GM21381 (cell line): Measurements from ENCODE around the gene HES1.
"Not testable (repeated sequence)": the region's sequence is repeated elsewhere in the genome, so short reads cannot be mapped to it uniquely, and the experiment has no call there.

ENCODE experiments used
- ATAC-seq: cut with Tn5 transposase; IDR thresholded peaks from one replicate; pipeline ENCODE4 v1.9.1; 2021; ENCODE audit warnings: mild to moderate bottlenecking, moderate library complexity; ENCODE audit not compliant: unreplicated experiment

The HES1 gene, protein sequence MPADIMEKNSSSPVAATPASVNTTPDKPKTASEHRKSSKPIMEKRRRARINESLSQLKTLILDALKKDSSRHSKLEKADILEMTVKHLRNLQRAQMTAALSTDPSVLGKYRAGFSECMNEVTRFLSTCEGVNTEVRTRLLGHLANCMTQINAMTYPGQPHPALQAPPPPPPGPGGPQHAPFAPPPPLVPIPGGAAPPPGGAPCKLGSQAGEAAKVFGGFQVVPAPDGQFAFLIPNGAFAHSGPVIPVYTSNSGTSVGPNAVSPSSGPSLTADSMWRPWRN

DNA sequence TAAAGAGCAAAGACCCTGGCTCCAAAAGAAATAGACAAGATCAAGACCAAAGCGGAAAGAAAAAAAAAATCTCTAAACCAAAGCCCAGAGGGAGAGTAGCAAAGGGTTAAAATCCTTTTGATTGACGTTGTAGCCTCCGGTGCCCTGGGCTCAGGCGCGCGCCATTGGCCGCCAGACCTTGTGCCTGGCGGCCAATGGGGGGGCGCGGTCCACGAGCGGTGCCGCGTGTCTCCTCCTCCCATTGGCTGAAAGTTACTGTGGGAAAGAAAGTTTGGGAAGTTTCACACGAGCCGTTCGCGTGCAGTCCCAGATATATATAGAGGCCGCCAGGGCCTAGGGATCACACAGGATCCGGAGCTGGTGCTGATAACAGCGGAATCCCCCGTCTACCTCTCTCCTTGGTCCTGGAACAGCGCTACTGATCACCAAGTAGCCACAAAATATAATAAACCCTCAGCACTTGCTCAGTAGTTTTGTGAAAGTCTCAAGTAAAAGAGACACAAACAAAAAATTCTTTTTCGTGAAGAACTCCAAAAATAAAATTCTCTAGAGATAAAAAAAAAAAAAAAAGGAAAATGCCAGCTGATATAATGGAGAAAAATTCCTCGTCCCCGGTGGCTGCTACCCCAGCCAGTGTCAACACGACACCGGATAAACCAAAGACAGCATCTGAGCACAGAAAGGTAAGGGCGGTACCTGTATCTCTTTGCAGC, at the start of gene HES1:
HES1 (plus strand) TSS at position 343 of the 713 bp plus-strand sequence; CDS start at position 576, 233 bp downstream.
- peak; percentile 19 for ATAC-seq

DNA sequence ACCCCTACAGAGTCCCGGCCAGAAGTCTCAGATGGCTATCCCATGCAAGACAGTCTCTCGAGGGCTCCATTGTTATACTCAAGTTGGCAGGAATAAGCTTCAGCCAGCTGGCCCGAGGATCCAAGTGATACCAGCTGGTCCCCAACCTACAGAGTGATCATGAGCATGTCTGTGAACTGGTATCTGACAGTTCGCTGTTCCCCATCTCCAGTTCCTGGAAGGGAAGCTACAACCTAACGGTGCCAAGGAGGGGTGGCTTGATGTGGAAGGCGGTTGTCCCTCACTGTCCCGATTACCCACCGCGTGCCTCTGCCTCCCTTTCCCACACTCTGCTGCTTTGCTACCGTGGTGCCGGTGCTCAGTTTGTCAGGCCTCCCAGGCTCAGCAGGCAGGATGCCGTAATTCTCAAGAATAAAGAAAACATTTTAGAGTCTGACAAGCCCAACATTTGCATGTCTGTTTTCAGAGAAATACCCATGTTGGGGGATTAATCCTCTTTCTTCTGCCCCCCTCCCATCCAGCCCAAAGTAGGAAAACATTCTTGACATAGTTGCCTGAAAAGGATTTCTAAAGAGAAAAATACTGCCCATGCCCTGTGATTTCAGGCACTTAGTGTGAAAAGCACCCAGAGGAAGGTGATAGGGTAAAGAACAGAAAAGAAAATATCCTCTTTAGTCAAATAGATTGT, 49.4 kb upstream of the HES1 start:
- no peak for ATAC-seq

DNA sequence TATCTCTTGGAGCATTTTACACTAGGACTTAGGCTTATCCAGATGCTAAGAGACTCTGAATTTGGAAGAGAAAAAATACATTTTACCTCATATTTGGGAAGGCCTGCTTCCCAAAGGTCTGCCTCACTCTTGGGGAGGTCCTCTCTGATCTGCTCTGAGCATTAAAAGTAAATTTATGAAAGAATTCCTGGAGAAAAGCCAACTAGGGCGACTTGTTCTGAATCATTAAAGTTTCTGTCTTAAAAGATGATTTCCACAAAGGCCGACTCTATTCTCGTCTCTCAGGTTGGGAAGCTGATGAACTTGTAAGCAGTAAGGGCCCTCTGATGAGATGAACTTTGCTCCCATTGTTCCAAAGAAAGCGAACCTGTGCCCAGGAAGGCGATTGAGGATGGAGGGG, 48.7 kb upstream of the HES1 start:
- no peak for ATAC-seq

DNA sequence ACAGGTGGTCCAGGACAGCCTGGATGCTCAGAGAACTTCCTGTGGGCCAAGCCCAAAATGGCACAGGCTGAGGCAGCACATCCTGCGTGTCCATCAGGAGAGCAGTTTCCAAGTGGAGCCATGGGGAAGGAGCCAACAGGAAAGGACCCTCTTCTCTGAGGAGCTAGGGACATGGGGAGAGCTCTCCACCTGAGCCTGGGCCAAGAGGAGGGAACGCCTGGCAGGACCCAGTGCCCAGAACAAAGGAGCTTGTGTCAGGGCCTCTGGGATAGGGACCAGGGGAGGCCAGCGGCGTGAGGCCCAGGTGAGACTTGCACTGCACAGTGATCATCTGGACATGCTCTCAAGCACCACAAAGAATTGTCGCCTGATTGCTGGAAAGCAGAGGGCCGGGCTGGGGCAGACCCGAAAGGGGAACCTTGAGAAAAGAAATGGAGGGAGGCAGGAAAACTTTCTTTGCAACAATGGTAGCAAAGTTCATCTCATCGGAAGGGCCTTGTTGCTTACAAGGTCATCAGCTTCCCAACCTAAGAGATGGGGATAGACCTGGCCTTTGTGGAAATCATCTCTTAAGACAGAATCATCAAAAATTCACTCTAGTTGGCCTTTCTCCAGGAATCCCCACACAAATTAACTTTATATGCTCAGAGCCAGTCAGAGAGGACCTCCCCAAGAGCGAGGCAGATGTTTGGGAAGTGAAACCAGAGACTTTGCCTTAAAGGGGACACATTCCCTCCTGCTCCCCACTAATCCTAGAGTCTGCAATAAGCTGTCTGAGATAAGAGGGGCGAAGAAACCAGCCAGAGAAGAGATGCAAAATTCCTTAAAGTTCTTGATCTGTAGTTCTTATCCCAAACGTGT, 47.7 kb upstream of the HES1 start:
- no peak for ATAC-seq

DNA sequence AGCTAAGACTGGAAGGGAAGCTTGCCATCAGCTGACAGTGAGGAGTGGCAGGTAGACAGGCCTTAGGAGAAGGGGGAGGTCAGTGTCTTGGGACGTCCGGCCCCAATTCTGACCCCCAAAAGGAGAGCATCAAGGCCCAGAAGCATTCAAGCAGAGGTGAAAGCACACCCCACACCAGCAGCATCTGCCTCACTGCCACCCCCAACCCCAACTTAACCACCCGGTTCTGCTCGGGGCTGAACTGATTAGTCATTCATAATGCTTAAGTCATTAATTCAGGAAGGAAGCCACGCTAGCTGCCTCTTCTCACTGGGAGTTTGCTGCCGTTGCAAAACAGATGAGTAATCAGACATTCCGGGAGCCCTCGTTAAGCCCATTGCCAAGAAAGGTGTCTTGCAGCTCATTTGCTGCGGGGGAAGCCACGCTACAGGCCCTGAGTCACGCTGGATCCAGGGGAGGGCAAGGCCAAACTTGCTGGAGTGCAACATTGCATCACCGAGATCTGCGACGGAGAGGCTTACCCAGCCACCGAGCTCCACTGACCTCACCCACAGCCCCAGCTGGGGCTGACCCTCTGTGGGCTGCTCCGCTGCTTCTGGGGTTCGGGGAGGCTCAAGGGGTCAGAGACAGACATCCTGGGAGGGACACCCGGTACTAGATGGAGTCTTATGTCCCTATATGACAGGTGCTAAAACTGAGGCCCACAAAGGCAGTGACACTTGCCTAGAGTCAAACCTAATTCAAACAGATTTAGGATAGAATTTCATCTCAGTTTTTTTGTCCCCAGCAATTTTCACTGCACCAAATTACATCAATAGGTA, 46.4 kb upstream of the HES1 start:
- ATAC-seq, result no peak

DNA sequence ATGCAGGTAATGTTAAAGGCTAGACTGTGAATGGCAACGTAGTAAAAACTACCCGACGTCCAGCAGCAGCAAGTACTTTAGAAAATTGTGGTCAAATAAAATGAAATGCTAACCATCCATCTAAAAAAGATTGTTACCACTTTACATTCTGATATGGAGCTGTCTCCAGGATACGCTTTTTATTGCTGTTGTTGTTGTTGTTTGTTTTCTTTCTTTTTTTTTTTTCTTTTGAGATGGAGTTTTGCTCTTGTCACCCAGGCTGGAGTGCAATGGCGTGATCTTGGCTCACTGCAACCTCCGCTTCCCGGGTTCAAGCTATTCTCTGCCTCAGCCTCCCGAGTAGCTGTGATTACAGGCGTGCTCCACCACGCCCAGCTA, 45.8 kb upstream of the HES1 start:
- not testable (repeated sequence) for ATAC-seq

DNA sequence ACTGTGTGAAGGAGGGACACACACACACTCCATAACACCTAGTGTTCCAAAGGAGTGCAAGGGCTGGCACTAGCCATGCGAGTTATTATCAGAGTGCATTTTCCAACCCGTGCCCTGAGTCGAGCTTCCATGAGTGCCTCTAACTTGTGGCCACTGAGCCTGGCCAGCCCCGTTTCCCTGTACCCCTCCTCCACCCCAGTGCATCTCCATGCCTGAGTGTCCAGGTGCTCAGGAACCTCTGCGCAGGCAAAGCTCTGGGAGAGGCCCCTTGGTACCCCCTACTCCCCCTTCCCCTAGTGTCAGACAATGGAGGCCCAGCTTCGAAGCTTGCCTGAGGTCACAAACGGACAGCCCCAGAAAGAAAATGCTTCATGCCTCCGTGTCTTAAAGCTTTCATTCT, 45.2 kb upstream of the HES1 start:
- ATAC-seq, result no peak

DNA sequence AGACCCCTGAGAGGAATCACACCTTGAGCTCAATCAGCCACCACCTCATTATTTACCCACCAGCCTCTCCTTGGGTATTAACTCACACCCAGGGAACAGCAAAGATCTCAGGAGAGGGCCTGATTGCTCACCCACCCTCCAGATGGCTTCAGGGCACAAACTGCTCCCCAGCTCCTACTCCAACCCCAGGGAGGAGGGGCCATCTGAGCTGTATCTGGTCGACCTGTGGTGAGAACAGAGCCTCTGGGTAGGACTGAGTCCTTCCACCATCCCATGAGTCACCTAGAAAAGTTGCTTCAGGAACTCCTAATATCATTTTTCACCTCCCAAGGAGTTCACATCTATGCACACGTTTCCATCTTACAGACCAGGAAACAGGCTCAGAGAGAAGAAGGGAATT, 44.8 kb upstream of the HES1 start:
- ATAC-seq, result no peak

DNA sequence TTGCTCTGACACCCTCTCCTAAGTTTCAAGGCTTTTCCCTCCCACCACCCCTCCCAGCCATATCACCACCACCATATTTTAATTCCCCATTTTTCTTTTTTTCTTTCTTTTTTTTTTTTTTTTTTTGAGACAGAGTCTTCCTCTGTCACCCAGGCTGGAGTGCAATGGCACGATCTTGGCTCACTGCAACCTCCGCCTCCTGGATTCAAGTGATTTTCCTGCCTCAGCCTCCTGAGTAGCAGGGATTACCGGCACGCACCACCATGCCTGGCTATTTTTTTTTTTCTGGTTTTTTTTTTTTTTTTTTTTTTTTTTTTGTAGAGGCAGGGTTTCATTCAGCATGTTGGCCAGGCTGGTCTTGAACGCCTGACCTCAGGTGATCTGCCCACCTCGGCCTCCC, 44.1 kb upstream of the HES1 start:
- not testable (repeated sequence) for ATAC-seq

DNA sequence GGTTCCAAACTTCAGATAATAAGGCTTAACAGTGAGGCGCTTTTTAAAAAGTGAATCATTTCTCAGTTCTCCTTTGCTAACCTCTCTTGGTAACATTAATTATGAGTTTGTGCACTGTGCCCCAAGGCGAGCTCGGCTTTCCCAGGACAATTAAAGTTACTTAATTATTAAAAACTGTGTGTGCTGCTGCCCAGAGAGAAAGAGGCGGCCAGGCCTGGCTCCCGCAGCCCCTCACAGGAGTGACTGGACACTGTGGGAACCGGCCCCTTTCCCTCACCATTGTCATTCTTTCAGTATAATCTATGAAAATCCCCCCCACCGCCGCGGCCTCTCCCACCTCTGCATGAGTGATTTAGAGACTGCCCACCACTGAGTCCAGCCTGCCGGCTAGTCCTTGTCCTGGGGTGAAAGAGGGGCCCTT, 43.1 kb upstream of the HES1 start:
- ATAC-seq, result no peak

DNA sequence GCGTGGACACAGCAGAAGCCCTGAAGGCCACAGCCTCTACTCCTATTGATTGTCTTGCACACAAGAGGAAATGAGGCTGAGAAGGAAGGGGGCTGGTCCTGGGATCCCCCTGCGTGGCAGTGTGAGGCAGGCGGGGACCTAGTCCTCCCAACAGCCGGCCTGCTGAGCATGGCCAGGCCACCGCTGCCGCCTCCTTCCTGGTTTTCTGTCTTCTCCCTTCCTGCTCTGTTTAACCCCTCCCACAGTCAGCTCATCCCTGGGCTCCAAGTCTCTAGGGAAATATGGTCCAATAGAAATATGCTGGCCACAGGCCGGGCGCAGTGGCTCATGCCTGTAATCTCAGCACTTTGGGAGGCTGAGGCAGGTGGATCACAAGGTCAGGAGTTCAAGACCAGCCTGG, 42.1 kb upstream of the HES1 start:
- ATAC-seq, result no peak

DNA sequence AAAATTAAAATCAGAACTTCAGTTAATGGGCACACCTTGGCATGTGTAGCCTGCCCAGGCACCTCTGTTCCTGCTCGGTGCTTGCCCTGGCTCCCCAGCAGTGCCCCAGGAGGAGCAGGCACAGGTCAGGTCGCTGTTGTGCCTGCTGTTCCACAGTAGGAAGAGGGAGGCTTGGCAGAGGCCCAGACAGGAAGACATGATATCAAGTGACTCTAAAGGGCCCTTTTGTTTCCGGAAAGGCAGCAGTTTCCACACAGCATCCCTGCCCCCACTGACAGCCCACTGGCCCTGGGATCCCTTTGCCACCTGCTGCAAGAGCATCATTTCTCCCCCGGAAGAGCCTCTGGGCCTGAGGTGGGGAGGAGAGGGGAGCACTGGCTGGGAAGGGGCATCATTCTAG, 40.5 kb upstream of the HES1 start:
- ATAC-seq, result no peak

DNA sequence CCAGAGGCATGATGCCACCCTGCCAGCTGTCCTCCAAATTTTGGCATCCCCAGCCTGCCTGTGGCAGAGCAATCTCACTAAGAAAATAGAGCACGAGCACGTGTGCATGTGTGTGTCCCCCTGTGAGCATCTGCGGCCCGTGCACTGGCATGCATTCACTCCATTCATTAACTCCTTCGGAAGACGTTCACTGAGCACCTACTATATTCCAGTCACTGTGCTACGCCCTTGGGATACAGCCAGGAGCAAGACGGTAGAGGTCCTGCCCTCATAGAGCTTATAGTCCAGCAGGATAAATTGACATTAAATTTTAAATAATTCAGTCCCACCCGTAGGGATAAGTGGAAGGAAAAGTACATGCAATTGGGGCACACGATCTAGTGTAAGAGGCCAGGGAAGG, 40.0 kb upstream of the HES1 start:
- ATAC-seq, result no peak

DNA sequence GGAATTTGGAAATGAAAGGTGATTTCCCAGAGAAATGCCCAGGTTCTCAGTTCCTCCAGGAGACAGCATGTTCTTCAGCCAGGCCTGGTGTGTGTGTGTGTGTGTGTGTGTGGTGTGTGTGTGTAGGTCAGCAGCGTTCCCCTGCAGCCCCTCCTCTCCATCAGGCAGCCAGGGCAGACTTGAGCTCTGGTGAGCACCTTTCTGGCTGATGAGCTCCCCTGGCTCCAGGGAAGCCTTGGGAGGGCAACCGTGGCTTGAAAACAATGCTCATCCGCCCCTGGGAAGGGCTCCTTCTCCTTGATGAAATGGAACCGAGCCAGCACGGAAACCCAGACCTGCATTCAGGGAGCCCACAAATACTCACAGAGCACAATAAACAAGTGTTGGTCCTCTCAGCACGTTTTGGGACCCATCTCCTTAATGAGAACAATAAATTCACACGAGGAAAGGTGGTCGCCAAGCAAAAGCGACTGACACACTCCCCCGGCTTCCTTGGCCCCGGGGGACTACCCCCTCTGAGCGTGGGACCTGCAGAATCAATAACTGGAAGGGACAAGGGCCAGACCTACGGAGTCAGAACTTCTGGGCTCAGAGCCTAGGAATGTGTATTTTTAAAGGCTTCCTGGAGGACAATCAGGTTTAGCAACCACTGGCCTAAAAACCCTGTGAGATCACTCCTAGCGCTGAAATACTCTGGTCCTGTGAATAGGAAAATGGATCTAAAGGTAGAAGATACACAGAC, 38.6 kb upstream of the HES1 start:
- no peak for ATAC-seq

DNA sequence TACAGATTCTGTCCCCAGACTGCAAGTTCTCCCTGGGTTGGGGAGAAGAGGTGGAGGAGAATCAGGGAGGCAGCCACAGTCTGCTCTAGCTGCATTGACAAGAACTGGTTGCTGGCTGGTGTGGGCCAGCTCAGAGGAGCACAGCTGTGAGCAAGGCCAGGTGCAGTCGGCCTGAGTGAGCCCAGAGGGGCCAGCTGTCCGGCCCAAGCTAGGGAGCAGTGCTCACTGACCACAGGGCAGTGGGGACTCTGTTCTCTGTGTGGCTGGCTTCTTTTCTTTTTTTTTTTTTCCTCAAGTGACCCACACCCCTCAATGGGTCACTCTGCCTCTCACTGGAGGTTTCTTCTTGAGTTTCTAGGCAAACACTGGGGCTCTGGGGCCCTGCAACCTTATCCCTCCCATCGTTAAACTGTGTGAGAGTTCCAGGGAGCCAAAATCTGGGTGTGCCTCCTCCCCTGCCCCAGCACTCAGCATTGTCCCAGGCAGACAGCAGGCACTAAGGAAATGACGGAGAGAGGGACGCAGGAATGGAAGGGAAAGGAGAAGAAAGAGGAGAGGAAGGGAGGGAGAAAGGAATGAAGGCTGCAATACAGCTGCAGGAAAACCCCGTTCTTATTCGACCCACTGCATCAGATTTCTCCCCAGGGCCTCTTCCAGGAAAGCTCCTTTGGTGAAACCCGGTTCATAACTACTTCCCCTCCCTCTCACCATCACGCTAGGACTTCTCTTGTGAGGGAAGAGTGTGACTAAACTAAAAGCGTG, 37.7 kb upstream of the HES1 start:
- ATAC-seq, result no peak

DNA sequence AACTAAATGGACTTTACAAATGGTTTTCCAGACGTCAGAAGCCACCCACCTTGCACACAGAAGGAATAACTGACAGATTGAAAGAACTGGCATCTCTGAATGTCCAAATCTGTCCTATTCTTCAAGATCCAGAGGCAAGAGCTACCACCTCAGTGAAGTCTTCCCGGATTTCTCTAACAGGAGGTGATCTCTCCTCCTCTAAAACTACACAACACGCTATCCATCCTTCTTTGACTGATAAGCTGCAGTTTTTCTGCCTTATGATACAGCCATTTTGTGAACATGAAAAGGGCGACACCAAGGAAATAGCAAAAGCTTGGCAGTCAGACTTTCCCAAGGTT, 37.1 kb upstream of the HES1 start:
- no peak for ATAC-seq

DNA sequence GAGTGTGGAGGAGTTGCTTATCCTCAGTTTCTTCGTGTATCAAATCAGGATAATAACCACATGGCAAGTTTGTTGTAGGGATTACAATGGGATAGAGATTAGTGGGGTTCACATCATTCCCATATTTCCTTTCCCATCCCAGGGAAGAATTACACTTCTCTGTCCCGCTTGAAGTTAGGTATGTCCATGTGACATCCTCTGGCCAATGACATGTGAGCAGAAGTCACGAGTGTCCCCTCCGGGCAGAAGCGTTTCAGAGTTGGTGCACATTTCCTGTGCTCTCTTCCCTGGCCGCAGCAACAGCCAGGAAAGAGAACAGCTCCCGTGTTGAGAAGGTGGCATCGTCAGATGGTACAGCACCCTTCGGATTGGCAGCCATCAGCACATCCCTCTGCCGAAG, 36.7 kb upstream of the HES1 start:
- no peak for ATAC-seq

DNA sequence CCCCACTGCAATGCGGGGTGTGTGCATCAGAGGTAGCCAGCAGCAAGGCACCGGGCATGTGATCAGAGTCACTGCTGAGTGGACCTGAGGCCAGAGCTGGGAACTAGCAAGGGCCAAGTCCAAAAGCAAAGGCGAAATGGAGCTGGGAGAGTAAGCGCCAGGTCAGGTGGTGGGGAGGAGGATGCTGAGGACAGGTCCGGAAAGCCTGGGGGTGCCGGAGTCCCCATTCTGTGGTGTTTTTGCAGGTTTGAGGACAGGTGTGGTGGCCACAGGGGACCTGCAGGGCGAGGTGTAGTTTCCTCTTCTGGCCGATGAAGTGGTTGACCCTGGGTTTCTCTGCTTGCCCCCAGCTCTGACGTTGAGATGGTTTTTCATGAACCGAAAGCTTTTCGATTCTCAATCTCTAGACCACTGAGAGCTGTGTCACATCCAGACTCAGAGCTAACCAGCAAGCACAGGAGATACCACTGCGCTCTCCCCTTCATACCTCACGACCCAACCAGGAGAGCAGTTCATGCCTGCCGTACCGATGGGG, 35.0 kb upstream of the HES1 start:
- peak; percentile 89 for ATAC-seq
